Vagina (tissue), 2 donors: ENCODE results near the gene TIGD3.

Source experiments
- CTCF ChIP-seq, 3 experiments: fragments of 450-650 bp in 2 of 3; fragments of 200-600 bp in 1 of 3; sonication (generic) in 1 of 3; IDR thresholded peaks; one replicate each; pipeline ENCODE4 v1.5.1; 2017 to 2019; ENCODE audit warnings: antibody characterized with exemption in 3 of 3, mild to moderate bottlenecking in 2 of 3, moderate library complexity in 2 of 3
- POLR2A ChIP-seq, 2 donors: fragments of 450-650 bp; IDR thresholded peaks; one replicate each; pipeline ENCODE4 v1.6.1; 2017; ENCODE audit warnings: antibody characterized with exemption in 2 of 2, mild to moderate bottlenecking in 2 of 2, moderate library complexity in 2 of 2
- POLR2AphosphoS5 ChIP-seq, 2 donors: sonication (generic); formaldehyde crosslinking; IDR thresholded peaks; one replicate each; pipeline ENCODE4 v1.9.0; 2017; ENCODE audit warnings: antibody characterized with exemption in 2 of 2, mild to moderate bottlenecking in 2 of 2, low read depth in 1 of 2; ENCODE audit not compliant: insufficient read depth in 1 of 2

GRCh38 chr11:65395961-65396530, 41.5 kb downstream of the TIGD3 start:
- TF ChIP-seq CTCF (IDR thresholded peaks at IDR 0.05): no peak
- no peak for TF ChIP-seq POLR2A (IDR thresholded peaks at IDR 0.05)
- TF ChIP-seq POLR2AphosphoS5 (IDR thresholded peaks at IDR 0.05; ENCODE audit: insufficient read depth in 1 of 2, low read depth in 1 of 2): no peak
